HG03103 (cell line): Measurements from ENCODE around the gene DNMT3L.
"Not testable (repeated sequence)": the region's sequence is repeated elsewhere in the genome, so short reads cannot be mapped to it uniquely, and the experiment has no call there.

Experiments used
- ATAC-seq: cut with Tn5 transposase; IDR thresholded peaks from one replicate; pipeline ENCODE4 v1.9.1; 2021; ENCODE audit warnings: low read depth; ENCODE audit not compliant: unreplicated experiment

Gene DNMT3L

DNA sequence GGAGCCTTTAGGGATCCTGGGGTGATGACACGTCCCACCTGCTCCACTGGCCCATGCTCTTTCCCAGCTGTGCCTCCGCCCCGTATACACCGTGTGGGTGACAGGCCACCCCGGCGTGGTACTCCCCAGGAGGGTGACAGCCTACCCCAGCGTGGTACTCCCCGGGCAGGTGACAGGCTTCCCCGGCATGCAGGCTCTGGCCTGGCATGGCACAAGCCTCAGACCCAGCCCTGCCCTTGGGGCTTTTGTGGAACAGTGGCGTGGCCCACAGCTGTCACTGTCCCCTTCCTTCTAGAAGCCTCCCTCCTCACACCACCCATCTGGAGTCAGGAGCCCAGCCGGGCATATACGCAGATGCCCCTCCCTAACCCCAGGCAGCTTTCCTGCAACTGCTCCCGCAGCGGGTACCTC is 33.5 kb upstream of the DNMT3L start:
- ATAC-seq = no peak

DNA sequence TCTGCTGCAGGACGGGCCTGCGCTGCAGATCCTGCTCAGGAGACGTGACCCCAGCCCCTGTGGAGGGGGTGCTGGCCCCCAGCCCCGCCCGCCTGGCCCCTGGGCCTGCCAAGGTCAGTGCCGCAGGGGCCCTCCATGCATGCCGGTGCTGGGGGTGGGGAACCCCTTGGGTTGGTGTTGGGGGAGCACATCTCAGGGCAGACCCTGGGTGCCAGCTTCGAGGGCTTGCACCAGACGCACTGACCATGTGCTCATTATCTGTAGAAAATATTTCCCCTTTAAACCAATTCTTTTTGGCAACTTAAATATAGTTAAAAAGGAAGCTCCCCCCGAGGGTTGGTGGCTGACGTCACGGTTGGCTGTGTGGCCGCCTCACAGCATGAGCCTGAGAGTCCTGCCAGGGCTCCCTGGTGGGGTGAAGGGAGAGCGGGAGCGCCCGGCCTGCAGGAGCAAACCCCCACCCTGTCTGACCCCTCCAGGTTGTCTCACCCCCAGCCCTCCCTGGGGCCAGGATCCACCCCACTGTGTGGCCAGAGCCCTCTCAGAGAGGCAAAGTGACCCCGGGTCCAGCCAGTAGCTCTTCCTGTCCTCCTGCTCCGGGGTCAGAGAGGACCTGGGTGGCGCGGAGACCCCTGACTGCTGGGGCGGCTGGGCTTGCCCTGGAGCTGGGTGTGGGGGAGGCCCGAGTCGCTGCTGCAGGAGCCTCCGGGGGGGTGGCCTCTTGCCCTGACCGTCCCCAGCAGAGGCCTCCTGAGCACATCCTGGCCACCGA is 32.9 kb upstream of the DNMT3L start:
- ATAC-seq = no peak

DNA sequence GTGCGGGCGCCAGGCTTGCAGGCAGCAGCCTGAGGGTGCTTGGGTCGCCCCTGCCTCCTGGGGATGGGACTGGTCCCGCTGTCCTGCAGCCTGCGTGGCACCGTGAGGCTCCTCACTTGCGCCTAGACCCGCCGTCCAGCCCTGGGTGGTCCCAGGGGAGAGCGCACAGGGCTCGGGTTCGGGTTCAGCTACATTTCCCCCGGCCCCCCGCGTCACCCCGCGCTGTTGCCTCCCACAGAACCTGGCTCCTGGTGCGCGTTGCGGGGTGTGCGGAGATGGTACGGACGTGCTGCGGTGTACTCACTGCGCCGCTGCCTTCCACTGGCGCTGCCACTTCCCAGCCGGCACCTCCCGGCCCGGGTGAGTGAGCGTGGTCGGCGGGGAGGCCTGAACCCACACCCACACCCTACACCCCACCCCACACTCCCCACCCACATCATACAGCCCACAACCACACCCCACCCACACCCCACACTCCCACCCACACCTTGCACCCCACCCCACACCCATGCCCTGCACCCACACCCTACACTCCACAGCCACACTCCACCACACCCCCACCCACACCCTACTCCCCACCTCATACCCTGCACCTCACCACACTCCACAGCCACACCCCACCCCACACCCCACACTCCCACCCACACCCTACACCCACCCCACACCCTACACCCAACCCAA is 32.0 kb upstream of the DNMT3L start:
- no peak for ATAC-seq

DNA sequence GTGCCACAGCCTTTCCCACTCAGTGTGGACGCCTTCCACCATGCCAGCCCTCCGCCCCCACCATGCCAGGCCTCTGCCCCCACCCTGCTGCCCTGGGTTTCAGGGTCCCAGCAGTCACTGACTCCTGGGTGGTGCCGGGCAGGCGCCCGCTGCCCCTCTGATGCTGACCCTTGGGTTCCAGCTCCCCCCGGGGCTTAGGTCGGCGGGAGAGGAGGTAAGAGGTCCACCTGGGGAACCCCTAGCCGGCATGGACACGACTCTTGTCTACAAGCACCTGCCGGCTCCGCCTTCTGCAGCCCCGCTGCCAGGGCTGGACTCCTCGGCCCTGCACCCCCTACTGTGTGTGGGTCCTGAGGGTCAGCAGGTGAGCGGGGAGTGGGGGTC is 31.1 kb upstream of the DNMT3L start:
- no peak for ATAC-seq

DNA sequence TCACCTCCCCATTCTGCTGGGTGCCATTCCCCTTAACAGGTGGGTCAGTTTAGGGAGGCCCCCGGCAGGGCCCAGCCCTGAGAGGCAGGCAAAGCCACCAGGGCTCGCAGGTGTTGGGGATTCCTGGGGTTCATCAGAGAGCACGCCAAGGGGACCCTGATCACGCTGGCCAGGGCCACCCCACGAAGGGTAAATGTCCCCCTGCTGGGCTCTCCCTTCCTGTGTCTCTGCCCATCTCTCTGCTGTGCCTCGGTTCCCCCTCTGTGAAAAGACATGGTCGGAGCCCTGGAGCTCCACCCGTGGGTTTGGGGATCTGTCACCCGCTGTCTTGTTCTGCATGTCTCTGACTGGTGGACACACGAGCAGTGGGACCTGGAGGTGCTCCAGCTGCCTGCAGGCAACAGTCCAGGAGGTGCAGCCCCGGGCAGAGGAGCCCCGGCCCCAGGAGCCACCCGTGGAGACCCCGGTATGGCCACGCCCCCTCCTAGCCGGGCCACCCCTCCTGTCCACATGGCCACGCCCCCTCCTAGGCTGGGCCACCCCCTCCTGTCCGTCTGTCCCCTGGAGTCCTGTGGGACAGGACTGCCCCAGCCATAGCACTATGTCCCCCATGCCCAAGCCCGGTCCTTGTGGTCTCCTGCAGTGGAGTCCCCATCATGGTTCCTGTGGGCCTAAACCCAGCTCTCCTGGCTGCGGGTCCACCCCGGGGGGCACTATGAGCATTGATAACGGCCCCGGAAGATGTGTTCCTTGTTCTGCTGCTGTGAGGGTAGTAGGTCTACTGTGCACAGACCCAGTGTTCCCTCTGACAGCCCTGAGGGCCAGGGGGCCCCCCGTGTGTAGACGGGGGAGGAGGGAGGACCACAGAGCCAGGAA is 30.5 kb upstream of the DNMT3L start:
- no peak for ATAC-seq

DNA sequence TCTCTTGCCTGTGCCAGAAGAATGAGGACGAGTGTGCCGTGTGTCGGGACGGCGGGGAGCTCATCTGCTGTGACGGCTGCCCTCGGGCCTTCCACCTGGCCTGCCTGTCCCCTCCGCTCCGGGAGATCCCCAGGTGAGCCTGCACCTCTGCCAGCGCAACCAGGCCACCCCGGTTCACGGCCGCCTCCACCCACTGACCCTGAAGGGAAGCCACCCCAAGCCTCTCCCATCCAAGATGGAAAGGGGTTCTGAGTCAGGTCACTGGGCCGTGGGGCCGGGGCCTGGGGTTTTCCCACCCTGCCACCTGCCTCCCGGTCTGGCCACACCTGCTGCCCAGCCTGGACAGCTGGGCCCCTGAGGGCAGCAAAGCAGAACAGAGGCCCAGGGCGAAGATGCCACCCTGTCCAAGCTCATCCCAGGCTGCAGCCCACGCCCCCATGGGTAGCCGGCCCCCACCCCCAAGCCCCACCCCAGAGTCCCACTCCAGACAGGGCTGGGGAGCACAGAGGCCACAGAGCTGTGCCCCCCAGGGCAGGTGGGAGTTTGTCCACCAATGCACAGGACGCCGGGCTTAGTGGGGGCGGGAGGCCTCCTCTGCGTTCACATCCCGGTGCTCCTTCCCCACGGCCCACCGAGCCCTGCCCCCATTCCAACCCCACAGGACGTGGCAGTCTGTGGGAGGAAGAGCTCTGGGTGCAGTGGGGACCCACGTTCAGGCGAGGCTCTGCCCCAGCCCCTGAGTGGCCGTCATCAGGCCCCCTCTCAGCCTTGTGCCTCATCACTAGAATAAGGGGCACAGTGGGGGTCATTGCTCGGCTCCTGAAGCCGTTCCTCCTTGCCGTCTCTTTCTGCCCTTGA is 29.6 kb upstream of the DNMT3L start:
- ATAC-seq = no peak

DNA sequence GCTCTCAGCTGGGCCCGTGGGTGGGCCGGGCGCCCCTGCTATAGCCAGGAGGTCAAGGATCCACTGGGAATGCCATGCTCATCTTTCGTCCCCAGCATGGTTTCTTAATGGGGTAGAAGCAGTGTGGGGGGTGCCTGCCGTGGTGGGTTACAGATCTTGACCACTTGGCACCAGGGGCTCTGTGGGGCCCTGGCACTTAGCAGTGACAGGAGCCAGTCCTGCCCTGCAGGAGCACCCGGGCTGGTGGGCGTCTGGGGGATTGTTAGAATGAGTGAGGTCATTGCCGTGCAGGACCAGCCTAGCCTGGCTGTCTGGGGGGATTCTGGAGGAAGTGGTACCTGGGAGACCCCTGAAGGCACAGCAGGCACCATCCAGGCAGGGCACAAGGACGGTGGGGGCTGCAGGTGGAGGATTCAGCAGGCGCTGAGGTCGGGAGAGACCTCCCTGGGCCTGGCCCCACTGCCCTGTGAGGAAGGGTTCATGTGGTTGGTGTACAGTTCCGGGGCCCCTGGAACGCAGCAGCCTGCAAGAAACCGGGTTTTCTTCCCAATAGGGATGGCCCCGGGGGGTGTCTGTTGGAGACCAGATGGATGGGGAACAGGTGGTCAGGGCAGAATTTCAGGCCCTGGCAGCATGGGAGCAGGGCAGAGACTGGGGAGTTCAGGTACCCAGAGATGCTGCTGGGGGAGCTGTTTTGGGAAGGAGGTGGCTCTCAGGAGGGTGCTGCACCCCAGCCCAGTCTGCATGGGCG is 28.8 kb upstream of the DNMT3L start:
- no peak for ATAC-seq

DNA sequence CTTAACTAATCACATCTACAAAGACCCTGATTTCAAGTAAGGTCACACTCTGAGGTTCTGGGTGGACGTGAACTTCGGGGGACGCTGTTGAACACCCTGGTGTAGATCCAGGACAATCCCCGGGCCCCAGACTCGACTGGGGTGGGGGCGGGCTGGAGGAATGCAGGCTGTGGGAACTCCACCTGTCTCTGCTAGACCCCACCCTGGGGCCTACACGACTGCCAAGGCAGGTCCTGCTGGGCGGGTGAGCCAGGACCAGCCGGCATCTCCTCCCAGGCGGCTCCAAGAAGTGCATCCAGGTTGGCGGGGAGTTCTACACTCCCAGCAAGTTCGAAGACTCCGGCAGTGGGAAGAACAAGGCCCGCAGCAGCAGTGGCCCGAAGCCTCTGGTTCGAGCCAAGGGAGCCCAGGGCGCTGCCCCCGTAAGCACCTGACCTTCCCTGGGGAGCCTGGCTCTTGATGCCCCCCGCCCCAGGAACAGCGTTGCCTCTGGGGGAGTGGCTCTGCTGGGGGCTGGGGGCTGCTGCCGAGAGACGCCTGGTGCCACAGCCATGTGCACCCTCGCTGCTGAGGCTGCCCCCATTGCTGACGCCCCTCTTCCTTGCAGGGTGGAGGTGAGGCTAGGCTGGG is 27.8 kb upstream of the DNMT3L start:
- ATAC-seq = no peak

DNA sequence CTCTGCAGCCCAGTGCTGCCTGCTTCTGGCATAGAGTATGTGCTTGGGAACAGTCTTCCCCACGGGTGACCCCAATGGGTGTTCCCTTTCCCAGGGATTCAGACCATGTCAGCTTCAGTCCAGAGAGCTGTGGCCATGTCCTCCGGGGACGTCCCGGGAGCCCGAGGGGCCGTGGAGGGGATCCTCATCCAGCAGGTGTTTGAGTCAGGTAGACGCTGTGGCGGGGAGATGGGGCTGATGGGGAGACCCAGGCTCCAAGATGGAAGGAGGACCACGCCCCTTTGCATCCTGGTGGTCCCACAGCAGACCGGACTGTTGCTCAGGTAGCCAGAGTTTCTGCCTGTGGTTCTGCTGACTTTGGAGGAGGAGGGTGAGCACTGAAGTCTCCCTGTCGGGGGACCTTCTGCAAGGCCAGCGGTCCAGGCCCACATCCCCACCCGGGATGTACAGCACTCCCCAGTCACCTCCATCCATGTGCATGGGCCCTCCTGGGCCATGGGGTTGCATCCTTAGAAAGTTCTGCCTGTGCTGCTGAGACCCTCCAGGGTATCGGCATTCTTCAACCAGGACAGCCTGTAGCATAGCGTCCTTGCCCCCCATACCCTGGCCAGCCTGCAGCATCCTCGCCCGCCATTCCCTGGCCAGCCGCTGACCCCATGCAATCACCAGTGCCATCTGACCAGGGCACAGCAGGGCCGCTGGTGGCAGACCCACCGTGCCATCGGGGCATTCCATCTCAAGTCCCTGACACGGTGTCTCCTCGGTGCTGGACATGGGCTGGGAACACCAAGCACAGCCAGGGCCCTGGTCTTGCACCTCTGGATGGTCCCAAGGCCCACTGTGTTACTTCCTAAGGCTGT is 26.8 kb upstream of the DNMT3L start:
- ATAC-seq = no peak

DNA sequence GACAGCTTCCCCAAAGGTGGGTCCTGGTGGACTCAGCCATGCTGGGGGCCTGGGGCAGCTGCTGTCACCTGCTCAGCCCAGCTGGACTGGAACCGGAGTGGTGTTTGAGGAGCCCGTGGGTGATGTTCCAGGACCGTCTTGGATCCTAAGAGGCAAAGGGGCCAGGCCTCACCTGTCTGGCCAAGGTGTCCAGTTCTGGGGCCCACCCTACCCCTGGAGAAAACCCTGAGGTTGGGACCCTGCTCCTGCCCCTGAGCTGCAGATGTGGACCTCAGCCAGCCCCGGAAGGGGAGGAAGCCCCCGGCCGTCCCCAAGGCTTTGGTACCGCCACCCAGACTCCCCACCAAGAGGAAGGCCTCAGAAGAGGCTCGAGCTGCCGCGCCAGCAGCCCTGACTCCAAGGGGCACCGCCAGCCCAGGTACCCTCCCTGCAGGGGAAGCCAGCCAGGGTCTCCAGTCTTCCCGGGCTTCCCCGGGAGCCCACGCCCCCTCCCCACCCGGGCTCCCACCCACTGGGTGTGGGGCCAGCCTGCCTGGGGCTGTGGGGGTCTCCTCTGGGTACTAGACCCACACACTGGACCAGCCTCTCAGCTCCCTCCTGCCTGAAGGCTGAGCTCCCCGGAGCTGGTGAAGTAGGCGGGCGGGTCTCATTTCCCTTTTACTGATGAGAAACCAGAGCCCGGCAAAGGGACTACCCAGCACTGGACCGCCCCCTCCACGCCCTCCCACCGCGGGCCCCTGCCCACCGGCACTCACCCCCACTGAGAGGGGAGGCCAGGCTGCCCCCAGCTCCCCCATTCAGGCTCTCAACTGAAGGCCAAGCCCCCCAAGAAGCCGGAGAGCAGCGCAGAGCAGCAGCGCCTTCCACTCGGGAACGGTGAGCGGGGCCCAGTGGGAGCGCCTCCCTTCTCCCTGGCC is 25.3 kb upstream of the DNMT3L start:
- ATAC-seq = no peak

- ATAC-seq = no peak
Measured at GRCh38 chr21:44286086-44286715, 24.5 kb upstream of the DNMT3L start.

DNA sequence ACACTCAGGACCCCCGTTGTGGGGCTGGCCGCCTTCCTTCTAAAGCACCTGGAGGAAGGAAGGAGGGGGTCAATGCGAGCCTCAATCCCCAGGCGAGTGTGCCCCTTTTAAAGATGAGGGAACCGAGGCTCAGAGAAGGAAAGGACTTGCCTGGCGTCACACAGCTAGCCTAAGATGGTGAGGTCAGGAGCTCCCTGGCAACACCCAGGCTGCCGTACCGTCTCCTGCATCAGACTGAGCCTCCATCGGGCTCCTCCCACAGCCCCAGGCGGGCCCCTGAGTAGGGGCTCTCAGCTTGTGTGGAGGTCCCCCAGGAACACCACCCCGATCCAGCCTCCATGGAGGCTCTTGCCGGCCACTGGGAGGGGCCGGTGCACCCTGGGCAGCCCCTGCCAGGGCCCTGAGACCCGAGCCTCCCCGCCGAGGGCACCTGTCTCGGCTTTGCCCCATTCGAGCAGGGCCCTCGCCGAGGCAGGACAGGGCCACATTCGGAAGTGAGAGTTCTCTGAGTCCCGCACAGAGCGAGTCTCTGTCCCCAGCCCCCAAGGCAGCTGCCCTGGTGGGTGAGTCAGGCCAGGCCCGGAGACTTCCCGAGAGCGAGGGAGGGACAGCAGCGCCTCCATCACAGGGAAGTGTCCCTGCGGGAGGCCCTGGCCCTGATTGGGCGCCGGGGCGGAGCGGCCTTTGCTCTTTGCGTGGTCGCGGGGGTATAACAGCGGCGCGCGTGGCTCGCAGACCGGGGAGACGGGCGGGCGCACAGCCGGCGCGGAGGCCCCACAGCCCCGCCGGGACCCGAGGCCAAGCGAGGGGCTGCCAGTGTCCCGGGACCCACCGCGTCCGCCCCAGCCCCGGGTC is 23.7 kb upstream of the DNMT3L start, which contains the start of gene AIRE:
AIRE (plus strand) TSS at position 739 of the 855 bp plus-strand sequence. CDS start 131 bp downstream, outside the sequence.
- ATAC-seq = no peak

DNA sequence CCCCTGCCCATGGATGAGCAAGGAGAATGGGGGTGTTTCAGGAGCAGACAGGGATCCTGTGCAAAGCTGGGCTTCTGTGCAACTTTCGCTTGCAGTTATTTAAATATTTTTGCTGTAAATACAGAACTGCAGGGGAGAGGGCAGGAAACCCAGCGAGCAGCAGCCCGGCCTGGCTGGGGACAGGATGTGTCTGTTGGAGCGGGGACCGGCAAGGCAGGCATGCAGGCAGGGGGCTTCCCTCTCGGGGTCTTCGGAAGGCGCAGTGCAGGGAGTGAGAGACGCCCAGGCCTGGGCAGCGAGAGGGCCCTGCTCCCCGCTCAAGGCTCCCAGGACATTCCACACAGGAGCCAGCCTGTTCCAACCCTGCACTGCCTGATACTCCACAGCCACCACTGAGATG is 22.3 kb upstream of the DNMT3L start:
- no peak for ATAC-seq

GRCh38 chr21:44283211-44283785 is 21.6 kb upstream of the DNMT3L start:
- ATAC-seq = not testable (repeated sequence)

GRCh38 chr21:44282370-44282769 is 20.7 kb upstream of the DNMT3L start:
- ATAC-seq = no peak
